ENCODE measurements around the gene ZNF813.
"Not testable (repeated sequence)": the region's sequence is repeated elsewhere in the genome, so short reads cannot be mapped to it uniquely, and the experiment has no call there.

ZNF813 gene

GRCh38 chr19:53485046-53486004 lies 17.8 kb downstream of the ZNF813 start:
- DNase-seq, result no peak

- no peak for DNase-seq
Measured at GRCh38 chr19:53492153-53492552, 24.6 kb downstream of the ZNF813 start.

GRCh38 chr19:53497311-53498023 lies 29.9 kb downstream of the ZNF813 start:
- not testable (repeated sequence) for DNase-seq

- DNase-seq, result not testable (repeated sequence)
Measured at GRCh38 chr19:53498024-53498395, 30.5 kb downstream of the ZNF813 start.

GRCh38 chr19:53503151-53503550 lies 35.6 kb downstream of the ZNF813 start:
- DNase-seq, result not testable (repeated sequence)

- DNase-seq, result not testable (repeated sequence)
Measured at GRCh38 chr19:53503671-53504364, 36.3 kb downstream of the ZNF813 start.

- DNase-seq, result not testable (repeated sequence)
Measured at GRCh38 chr19:53504365-53504703, 36.8 kb downstream of the ZNF813 start.

GRCh38 chr19:53504885-53505284 lies 37.4 kb downstream of the ZNF813 start:
- DNase-seq, result no peak

- DNase-seq, result no peak
Measured at GRCh38 chr19:53506728-53507127, 39.2 kb downstream of the ZNF813 start.

- no peak for DNase-seq
Measured at GRCh38 chr19:53507523-53508442, 40.2 kb downstream of the ZNF813 start.

GRCh38 chr19:53509443-53509842 lies 41.9 kb downstream of the ZNF813 start:
- no peak for DNase-seq

GRCh38 chr19:53509845-53510244 lies 42.3 kb downstream of the ZNF813 start:
- DNase-seq, result no peak

GRCh38 chr19:53511357-53511756 lies 43.8 kb downstream of the ZNF813 start:
- no peak for DNase-seq

GRCh38 chr19:53511933-53512374 lies 44.4 kb downstream of the ZNF813 start:
- DNase-seq, result peak; percentile 54 to 60

- DNase-seq, result not testable (repeated sequence)
Measured at GRCh38 chr19:53515047-53515446, 47.5 kb downstream of the ZNF813 start.

GRCh38 chr19:53517114-53517741 lies 49.7 kb downstream of the ZNF813 start:
- DNase-seq, result no peak

- no peak for DNase-seq
Measured at GRCh38 chr19:53518121-53518520, 50.6 kb downstream of the ZNF813 start.

- DNase-seq, result no peak
Measured at GRCh38 chr19:53518716-53519115, 51.2 kb downstream of the ZNF813 start.

- no peak for DNase-seq
Measured at GRCh38 chr19:53519446-53519845, 51.9 kb downstream of the ZNF813 start.

GRCh38 chr19:53520163-53520546 lies 52.6 kb downstream of the ZNF813 start:
- DNase-seq, result no peak

- DNase-seq, result peak; percentile 95 to 96
Measured at GRCh38 chr19:53520547-53521372, 53.2 kb downstream of the ZNF813 start.
